ENCODE results near the gene DPP10.
A peak's percentile ranks its signal among the peaks of the same experiment; 100 is the strongest.

The DPP10 gene

DNA sequence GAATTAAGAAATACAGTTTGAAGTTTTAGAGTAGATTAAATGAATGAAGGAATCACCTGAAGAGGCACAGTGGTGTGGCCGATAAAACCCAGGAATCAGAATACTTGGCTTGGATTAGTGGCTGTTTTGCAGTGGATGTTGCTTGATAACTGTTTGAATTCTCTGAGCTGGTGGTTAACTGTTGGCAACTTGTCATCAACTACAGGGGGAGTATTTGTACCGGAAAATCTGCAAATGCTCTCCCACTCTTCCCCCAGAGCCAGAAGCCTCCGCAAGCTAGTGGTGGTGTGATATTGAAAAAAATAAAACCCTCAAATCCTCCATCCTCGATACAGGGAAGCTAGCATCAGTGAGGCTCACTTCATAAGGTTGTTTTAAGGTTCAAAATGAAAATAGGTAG lies 326.7 kb downstream of the DPP10 start:
- ATAC-seq (no peak), DNase-seq (no peak)
- H3K4me3 Mint-ChIP-seq: no peak overlapping the region
- peaks cover 0 to 10% of the 10 kb centered on the region in 2 donors for H3K9me3 Mint-ChIP-seq
- no peaks in the 10 kb centered on the region for H3K27me3 Mint-ChIP-seq
- H3K4me1 Mint-ChIP-seq: no peaks in the 10 kb centered on the region
- H3K27ac Mint-ChIP-seq: no peak overlapping the region

DNA sequence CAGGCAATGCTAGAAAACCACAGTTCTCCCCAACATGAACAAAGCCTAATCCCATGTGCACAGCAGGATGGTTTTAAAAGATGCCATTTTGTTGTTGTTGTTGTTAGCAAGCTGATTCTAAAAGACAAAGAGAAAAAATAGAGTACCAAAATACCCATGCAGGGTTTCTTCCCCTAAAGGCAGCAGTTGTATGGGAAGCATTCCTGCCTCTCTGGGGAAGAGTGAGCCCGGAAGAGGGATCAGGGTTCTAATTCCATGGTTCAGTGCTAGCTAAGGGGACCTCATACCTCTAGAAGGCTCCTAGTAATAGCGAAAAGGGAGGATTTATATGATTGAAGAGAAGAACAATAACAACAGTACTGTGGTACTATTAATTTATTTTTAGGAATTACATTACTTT lies 327.6 kb downstream of the DPP10 start:
- Mint-ChIP-seq H3K27me3 (no peaks in the 10 kb centered on the region), H3K4me3 (no peak overlapping the region), H3K27ac (peak overlapping the region in 1 of 2 donors; percentile 29), H3K9me3 (peaks cover 0 to 10% of the 10 kb centered on the region in 2 donors), H3K4me1 (no peaks in the 10 kb centered on the region)
- DNase-seq (no peak), ATAC-seq (no peak)

DNA sequence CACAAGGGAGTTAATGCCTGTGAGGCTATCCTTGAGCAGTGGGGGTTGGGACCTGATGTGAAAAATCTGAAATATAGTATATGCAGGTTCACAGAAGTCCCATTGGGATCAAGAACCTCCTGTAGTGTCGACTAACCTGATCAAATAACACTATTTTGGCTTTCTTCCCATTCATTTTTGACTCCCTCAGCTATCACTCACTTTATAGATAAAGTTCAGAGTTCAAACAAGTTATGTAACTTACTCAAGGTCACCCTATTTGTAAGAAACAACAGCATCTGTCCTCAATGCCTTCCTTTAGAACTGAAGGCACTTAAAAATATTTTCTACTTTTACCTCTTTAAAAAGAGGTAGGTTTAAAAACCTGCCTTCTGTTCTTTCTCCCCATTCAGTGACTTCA lies 341.6 kb downstream of the DPP10 start:
- H3K27me3 Mint-ChIP-seq: no peaks in the 10 kb centered on the region
- ATAC-seq (no peak), DNase-seq (no peak)
- H3K4me3 Mint-ChIP-seq: no peak overlapping the region
- H3K9me3 Mint-ChIP-seq: no peaks in the 10 kb centered on the region
- no peak overlapping the region for H3K27ac Mint-ChIP-seq
- no peaks in the 10 kb centered on the region for H3K4me1 Mint-ChIP-seq

DNA sequence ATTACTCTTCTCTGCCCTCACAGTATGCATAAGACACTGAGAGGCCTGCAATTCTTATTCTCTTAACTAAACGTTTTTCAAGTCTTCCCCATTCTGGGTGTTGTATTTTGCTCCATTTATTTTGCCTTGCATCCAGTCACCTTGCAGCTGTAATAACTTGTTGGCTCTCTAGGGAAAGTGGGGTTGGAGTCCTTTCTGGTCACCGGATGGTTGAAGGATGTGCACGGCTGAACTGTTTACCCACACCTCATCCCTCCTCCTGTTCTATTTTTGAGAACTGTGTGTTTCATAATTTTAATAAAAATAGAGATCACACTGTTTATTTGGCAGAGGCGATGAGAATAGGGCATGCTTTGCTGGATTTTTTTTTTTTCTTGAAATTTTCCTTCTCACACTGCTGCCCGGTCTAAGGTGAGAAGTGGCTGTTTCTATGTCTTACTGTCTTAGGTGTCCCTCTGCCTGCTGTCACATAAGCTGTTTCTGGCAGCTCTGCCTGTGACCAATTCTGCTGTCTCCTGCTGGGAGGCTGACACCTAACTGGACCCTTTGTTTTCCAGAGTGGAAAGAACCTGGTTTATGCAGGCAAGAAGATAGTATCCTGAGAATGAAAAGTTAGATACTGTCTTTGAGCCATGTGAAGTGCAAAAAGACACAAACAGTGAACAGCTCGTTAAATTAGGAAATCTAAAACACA lies 342.6 kb downstream of the DPP10 start:
- Mint-ChIP-seq H3K27ac (no peak overlapping the region), H3K4me3 (no peak overlapping the region), H3K4me1 (no peaks in the 10 kb centered on the region), H3K9me3 (no peaks in the 10 kb centered on the region), H3K27me3 (no peaks in the 10 kb centered on the region)
- no peak for ATAC-seq
- no peak for DNase-seq

DNA sequence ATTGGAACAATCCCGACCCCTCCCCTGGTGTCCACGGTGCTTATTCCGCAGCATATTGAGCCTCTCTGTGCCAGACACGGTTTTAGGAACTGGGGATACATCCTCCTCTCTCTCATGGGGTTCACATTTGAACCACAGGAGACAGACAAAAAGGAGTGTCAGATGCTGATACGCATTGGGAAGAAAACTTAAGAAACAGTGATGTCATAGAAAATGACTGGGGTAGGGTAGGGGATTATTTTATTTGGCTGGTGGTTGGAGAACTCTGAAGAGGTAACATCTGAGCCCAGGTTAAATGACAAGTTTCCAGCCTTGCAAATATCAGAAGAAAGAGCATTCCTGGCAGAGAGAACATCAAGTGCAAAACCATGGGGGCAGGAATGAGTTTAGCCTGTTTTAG lies 344.5 kb downstream of the DPP10 start:
- Mint-ChIP-seq H3K27ac (no peak overlapping the region), H3K4me1 (no peaks in the 10 kb centered on the region), H3K4me3 (no peak overlapping the region), H3K27me3 (no peaks in the 10 kb centered on the region), H3K9me3 (no peaks in the 10 kb centered on the region)
- no peak for DNase-seq
- ATAC-seq: no peak

DNA sequence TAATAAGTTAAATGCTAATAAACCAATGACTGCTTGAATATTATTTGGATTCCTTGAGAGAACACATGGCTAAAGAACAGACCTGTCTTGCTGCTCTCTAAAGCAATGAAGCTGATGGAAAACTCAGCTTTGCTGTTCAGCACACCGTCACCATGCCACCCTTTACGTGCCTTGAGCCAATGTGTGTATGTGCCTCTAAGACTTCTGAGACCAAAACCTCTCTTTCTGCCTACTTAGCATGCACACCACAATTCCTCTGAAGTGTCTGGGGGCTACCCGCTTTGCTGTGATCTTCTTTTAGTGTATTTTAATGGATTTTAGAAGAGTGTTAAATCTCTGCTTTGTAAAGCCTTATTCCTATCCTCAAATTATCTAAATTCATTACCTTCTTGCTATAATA lies 345.0 kb downstream of the DPP10 start:
- no peak overlapping the region for H3K27ac Mint-ChIP-seq
- no peaks in the 10 kb centered on the region for H3K9me3 Mint-ChIP-seq
- H3K4me1 Mint-ChIP-seq: no peaks in the 10 kb centered on the region
- ATAC-seq: no peak
- H3K4me3 Mint-ChIP-seq: no peak overlapping the region
- no peak for DNase-seq
- no peaks in the 10 kb centered on the region for H3K27me3 Mint-ChIP-seq

DNA sequence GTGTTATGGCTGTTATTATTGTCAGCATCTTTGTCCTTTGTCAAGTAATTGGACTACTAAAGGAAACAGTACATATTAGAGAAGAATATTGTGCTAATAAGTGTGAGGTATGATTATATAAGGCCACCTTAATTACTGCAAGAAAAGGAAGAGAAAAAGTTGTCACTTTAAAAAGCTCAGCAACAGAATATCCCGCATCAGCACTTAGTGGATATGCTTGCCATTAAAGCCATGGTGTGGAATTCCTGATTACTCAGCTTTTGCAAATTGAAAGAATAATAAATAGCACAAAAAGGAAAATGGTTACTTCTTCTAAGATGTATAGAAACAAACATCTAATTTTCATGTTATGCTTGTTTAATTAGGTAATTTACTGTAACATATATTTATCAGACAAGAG lies 347.5 kb downstream of the DPP10 start:
- no peaks in the 10 kb centered on the region for H3K4me1 Mint-ChIP-seq
- no peak for DNase-seq
- H3K27me3 Mint-ChIP-seq: no peaks in the 10 kb centered on the region
- ATAC-seq: no peak
- no peak overlapping the region for H3K4me3 Mint-ChIP-seq
- H3K9me3 Mint-ChIP-seq: no peaks in the 10 kb centered on the region
- no peak overlapping the region for H3K27ac Mint-ChIP-seq

DNA sequence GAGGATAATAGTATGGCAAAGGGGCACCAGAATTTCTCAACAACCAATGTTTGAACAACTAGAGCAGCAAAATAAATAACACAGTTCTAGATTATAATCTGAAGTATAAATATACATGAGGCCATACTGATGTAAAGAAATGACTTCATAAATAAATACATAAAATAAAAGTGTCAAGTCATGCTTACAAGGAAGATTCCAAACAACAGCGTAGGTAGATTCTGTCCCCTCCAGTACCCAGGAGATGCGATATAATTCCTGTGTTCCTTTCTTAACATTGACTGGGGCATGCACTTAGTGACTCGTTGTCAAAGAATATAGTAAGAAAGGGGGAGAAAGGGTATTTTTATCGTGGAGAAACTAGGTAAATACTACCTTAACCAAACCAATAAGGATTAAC lies 355.1 kb downstream of the DPP10 start:
- no peaks in the 10 kb centered on the region for H3K4me1 Mint-ChIP-seq
- no peaks in the 10 kb centered on the region for H3K9me3 Mint-ChIP-seq
- DNase-seq: no peak
- no peak for ATAC-seq
- no peak overlapping the region for H3K4me3 Mint-ChIP-seq
- H3K27me3 Mint-ChIP-seq: no peaks in the 10 kb centered on the region
- H3K27ac Mint-ChIP-seq: no peak overlapping the region

DNA sequence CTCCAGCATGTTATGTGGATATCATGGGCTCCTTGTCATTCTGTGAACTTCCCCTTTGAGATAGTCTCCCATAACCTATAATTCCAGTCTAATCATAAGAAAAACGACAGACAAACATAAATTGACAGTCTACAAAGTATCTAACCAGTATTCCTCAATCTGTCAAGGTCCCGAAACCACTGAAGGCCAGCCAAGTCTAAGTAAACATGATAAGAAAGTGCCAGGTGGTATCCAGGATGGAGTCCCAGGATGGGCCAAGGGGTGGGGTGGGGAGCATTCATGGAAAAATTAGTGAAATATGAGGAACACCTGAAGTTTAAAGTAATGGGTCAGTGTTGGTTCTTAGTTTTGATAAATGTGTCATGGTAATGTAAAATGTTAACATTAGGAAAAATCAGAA lies 355.5 kb downstream of the DPP10 start:
- DNase-seq: no peak
- H3K27ac Mint-ChIP-seq: no peak overlapping the region
- H3K4me1 Mint-ChIP-seq: no peaks in the 10 kb centered on the region
- no peaks in the 10 kb centered on the region for H3K9me3 Mint-ChIP-seq
- no peak overlapping the region for H3K4me3 Mint-ChIP-seq
- H3K27me3 Mint-ChIP-seq: no peaks in the 10 kb centered on the region
- ATAC-seq: no peak

DNA sequence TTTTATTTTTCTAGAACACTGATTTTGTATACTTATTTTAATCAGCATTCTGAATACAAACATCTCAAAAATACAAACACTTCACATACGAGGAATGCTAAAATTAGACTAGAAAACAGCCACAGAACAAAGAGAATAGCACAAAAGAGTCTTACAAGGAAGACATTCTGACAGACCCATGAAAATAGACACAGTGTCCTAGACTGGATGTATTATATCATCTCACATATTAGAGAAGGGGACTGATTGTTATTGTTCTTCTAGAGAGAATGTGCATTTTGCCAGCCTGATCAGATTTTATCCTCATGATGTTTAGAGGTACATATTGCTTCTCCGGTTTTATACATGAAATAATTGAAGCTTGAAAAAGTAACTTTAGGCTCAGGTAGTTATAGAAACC lies 357.9 kb downstream of the DPP10 start:
- Mint-ChIP-seq H3K4me1 (no peaks in the 10 kb centered on the region), H3K9me3 (peaks cover 0 to 6% of the 10 kb centered on the region in 2 donors), H3K4me3 (no peak overlapping the region), H3K27ac (no peak overlapping the region), H3K27me3 (no peaks in the 10 kb centered on the region)
- DNase-seq (no peak), ATAC-seq (no peak)

DNA sequence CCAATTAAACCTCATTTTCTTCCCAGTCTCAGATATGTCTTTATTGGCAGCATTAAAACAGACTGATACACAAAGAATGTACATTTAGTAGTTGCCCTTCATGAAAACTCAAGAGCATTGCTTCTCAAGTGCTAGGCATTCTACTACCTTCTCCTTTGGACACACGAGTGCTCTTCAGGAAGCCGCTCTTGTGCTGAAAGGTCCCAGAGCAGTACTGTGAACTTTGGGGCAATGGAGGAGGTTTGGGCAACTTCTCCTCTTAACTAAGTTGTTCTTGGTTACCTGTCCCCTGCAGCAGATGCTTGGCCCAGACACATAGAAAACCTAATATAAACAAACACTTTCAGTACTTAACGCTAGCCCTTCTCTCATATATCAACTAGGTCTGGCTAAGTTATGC lies 362.8 kb downstream of the DPP10 start:
- no peak for ATAC-seq

DNA sequence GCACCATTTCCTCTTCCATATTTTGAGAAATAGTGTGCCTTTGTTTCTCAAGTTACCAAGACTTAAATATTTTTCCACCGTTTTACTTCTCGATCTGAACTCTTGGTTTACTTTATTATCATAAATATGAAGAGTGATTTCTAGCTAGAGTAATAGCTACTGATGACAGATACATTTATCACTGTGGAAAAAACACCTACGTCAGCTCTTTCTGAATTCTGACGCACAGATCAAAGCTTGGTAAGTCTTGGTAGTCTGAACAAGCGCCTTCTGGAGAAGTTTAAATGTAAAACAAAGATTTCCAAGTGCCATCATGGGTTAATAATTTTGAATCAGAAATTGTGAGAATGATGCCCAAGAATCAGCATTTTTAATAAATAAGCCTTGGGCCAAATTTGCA lies 367.7 kb downstream of the DPP10 start:
- no peak for DNase-seq
- Mint-ChIP-seq H3K27me3 (no peaks in the 10 kb centered on the region), H3K27ac (no peak overlapping the region), H3K4me3 (no peak overlapping the region), H3K4me1 (no peaks in the 10 kb centered on the region), H3K9me3 (peaks cover 0 to 1% of the 10 kb centered on the region in 2 donors)
- no peak for ATAC-seq

More for the DNA sequence above, 362.8 kb downstream of the DPP10 start:
- H3K4me3 Mint-ChIP-seq: no peak overlapping the region
- peaks cover 0 to 6% of the 10 kb centered on the region in 2 donors for H3K9me3 Mint-ChIP-seq
- no peak for DNase-seq
- H3K4me1 Mint-ChIP-seq: no peaks in the 10 kb centered on the region
- H3K27me3 Mint-ChIP-seq: no peaks in the 10 kb centered on the region
- H3K27ac Mint-ChIP-seq: no peak overlapping the region

DNA sequence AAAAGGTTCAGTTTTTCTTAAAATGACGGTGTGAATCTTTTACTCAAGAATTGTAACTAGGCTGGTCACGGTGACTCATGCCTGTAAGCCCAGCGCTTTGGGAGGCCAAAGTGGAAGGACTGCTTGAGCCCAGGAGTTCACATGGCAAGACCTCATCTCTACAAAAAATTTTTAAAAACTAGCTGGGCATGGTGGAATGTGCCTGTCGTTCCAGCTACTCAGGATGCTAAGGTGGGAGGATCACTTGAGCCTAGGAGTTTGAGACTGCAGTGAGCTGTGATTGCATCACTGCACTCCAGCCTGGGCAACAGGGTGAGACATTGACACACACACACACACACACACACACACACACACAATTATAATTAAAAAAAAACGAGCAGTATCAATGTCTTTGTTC lies 369.8 kb downstream of the DPP10 start:
- Mint-ChIP-seq H3K27ac (no peak overlapping the region), H3K4me3 (no peak overlapping the region), H3K9me3 (no peaks in the 10 kb centered on the region), H3K4me1 (no peaks in the 10 kb centered on the region), H3K27me3 (no peaks in the 10 kb centered on the region)
- no peak for ATAC-seq
- no peak for DNase-seq

DNA sequence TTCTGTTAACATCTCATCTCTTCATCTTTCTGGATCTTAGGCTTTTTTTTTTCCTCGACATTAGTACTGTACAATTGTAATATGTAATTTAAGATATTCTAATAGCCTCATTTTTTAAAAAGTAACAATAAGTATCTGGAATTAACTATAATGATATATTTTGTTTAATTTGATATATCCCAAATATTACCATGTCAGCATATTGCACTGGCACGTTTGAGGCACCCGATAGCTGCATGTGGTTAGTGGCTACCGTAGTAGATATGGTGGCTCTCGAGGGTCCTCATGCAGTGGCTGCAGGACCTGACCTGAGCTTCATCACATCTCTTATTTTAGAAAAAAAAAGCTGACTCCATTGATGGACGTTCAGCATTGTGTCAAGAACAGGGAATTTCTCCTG lies 371.9 kb downstream of the DPP10 start:
- DNase-seq: no peak
- Mint-ChIP-seq H3K9me3 (no peaks in the 10 kb centered on the region), H3K27me3 (no peaks in the 10 kb centered on the region), H3K4me3 (no peak overlapping the region), H3K27ac (no peak overlapping the region), H3K4me1 (no peaks in the 10 kb centered on the region)
- ATAC-seq: no peak

DNA sequence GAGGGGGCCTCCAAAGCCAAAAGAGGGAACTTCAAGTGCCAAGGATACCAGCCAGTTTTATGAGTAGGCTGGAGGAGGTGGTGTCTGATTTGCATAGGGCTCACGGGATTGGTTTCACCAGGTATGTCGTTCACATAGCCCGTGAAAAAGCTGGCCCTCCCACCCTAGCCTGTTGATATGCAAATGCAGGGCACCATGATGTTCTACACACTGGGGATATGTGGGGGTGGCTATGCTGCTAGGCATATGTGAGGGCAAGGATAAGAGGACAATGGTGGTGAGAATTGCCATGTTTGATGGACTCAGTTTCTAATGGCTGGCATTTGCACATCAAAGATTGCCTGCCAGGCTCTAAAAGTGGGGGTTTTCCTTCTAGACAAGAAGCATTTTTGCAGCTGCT lies 378.6 kb downstream of the DPP10 start:
- Mint-ChIP-seq H3K4me1 (no peaks in the 10 kb centered on the region), H3K9me3 (peaks cover 0 to 20% of the 10 kb centered on the region in 2 donors), H3K27ac (no peak overlapping the region), H3K27me3 (no peaks in the 10 kb centered on the region), H3K4me3 (no peak overlapping the region)
- DNase-seq: no peak
- no peak for ATAC-seq

DNA sequence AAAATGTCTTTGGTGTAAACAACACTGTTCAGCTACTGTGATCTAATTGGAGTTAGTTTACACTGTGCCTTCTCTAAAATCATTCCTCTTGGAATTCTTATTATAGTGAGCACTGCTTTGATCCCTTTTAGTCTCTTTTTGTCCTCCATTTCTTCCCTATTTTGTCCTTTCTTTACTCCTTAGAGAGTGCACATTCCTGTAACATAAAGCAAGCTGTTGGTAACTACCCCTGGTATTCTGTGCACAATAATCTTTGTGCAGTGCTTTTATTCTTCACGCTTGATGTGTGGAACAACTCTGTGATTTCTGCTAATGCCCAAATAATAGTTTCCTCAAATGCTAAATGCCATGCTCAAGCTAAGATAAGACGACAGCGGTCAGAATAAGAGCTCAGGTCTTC lies 401.5 kb downstream of the DPP10 start:
- H3K27me3 Mint-ChIP-seq: no peaks in the 10 kb centered on the region
- no peak overlapping the region for H3K27ac Mint-ChIP-seq
- no peaks in the 10 kb centered on the region for H3K4me1 Mint-ChIP-seq
- DNase-seq: no peak
- ATAC-seq: no peak
- no peak overlapping the region for H3K4me3 Mint-ChIP-seq
- H3K9me3 Mint-ChIP-seq: peaks cover 4 to 7% of the 10 kb centered on the region in 2 donors

DNA sequence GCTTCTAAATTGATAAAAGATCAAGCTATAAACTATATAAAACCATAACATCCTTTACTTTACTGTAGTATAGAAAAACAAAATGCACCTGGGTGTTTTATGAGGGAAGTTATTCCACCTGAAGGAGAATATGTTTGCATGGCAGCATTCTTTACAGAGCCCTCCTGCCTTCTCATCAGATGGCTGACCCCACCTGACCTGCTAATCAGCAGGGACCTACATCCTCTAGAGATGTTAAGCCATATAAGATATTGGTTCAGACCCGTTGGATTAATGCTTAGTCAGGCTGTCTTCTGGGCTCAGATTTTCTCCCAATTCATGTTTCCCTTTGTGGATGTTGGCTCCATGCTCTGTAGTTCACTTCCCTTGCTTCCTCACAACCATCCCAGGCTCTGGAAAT lies 414.8 kb downstream of the DPP10 start:
- H3K4me1 Mint-ChIP-seq: no peaks in the 10 kb centered on the region
- H3K4me3 Mint-ChIP-seq: no peak overlapping the region
- ATAC-seq (no peak), DNase-seq (no peak)
- no peaks in the 10 kb centered on the region for H3K9me3 Mint-ChIP-seq
- H3K27ac Mint-ChIP-seq: no peak overlapping the region
- no peaks in the 10 kb centered on the region for H3K27me3 Mint-ChIP-seq
